ENCODE measurements around the gene UTP3.
"Not testable (repeated sequence)": the region's sequence is repeated elsewhere in the genome, so short reads cannot be mapped to it uniquely, and the experiment has no call there.

The UTP3 gene

DNA sequence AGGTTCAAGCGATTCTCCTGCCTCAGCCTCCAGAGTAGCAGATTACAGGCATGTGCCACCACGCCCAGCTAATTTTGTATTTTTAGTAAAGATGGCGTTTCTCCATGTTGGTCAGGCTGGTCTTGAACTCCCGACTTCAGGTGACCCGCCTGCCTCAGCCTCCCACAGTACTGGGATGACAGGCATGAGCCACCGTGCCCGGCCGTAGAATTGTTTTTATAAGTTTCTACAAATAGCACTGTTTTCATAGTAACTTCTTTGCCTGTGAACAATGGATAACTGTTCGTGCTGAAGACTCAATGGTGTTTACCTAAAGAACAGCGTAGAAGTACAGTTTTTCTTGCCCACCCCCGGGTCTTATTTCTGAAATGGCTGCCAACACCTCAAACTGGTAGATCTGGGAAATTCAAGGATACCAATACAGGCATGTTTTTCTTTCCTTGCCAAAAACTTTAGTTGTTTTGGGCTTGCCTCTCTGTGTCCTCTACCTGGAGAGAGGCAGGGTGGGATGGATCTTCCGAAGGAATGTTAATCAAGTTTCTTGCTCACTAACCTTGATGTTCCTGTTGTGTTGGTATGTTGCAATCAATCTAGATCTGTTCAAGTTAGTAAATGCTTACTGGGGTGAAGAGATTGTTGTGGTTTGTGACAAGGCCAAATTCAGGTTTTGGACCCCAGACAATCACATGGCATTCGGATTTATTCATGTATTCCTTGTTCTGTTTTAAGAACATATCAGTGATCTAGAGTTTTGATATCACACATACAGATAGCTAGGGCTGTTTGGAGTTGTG lies 30.7 kb downstream of the UTP3 start:
- DNase-seq = no peak

DNA sequence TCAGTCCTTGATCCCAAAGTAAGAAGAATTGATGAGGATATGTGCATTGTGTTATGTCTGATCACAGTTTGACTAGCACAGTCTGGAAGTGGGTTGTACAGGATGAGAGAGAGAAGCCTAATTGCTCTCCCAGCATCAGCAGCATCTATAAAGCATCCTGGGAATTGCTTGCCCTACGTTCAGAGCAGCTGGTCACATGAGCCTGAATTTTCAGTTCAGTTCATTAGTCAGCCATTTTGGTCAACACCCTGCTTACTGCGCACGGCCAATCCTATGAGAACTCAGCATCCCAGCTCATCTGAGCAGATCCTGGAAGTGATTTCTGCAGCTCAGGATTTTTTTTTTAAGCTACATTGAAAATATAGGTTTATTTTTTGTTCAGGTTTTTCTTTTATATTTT lies 33.4 kb downstream of the UTP3 start, which contains the start of gene RUFY3:
RUFY3 (plus strand) TSS at position 218 of the 400 bp plus-strand sequence. CDS start 610 bp downstream, outside the sequence.
- DNase-seq = no peak

DNA sequence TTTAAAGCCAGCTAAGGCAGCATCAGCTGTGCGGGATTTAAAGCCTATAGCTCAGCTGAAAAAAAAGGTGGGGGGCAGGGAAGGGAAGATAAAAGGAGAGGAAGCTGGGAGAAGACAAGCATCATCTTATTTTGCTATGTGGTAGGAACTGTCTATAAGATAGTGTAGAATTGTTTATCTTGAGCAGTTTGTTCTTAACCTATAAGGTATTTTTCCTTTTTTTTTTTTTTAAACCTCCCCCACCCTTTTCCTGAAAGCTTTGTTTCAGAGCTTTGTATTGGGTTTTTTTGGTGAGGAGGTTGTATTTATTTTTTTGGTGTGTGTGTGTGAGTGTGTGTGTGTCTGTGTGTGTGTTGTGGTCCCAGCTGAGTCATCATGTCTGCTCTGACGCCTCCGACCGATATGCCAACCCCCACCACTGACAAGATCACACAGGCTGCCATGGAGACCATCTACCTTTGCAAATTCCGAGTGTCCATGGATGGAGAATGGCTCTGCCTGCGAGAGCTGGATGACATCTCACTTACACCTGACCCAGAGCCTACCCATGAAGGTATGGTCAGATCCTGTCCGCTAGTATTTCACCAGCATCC lies 34.0 kb downstream of the UTP3 start:
- DNase-seq = no peak

DNA sequence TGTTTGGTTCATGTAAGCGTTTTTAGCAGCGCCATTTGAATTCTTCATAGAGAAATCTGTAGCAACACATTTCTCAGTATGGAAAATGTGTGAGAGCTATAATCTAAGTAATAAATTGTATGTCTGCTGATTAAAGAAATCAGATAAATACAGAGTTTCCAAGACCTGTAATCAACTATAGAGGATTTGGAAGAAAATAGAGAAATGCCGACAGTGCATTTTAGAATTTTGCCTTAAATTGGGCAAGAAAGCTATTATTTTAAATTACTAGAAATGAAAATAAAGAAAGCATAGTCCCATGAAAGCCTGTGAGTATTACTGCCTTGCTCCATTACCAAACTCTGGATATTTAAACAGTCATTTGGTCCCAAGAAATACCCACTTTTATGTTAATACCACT lies 36.1 kb downstream of the UTP3 start:
- DNase-seq = no peak

DNA sequence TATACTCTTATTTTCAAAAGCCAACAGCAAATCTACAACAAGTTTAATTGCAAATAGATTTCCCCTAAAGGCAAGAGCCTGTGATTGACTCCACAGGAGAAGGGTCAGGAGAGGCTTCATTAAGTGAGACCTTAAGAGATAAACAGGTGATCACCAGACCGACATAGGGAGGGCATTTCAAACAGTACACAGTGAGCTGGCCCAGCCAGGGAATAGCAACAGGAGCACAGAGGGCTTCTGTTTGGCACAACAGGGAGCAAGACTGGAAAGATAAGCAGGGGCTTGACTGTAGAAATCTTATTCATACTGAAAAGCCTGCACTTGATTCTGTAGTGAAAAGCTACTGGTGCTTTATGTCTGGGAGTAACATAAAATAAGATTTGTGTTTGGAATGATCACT lies 37.3 kb downstream of the UTP3 start:
- DNase-seq = no peak

DNA sequence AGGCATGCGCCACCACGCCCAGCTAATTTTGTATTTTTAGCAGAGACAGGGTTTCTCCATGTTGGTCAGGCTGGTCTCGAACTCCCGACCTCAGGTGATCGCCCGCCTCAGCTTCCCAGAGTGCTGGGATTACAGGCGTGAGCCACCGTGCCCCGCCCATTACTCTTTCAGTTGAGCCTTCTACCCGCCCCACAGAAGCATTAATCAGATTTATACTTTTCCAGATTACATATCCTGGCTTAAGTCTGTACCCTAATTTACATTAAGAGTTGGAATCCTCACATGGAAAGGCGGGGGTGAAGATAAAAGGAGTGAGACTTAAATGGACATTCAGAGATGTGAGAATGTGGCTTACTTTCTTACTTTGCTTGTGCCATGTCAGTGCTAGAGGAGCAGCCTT lies 38.2 kb downstream of the UTP3 start:
- DNase-seq = not testable (repeated sequence)

DNA sequence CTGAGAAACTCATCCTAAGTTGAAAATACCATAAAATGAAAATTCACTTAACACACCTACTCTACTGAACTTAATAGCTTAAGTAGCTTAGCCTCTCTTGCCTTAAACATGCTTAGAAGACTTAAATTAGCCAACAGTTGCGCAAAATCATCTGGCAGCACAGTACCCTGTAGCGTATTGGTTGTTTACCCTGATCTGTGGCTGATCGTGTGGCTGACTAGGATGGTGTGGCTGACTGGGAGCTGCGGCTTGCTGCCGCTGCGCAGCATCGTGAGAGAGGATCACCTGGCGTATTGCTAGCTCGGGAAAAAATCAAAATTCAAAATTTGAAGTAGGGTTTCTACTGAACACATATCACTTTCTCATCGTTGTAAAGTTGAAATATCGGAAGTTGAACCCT lies 39.8 kb downstream of the UTP3 start:
- DNase-seq = no peak

DNA sequence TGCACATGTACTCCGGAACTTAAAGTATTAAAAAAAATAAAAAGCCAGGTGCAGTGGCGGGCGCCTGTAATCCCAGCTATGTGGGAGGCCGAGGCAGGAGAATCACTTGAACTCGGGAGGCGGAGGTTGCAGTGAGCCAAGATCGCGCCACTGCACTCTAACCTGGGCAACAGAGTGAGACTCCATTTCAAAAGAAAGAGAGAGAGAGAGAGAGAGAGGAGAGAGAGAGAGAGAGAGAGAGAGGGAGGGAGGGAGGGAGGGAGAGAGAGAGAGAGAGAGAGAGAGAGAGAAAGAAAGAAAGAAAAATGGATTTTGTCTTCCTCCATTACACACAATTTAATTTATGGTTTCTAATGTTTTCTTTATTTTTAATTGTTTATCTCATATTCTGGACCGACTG lies 44.5 kb downstream of the UTP3 start:
- not testable (repeated sequence) for DNase-seq

DNA sequence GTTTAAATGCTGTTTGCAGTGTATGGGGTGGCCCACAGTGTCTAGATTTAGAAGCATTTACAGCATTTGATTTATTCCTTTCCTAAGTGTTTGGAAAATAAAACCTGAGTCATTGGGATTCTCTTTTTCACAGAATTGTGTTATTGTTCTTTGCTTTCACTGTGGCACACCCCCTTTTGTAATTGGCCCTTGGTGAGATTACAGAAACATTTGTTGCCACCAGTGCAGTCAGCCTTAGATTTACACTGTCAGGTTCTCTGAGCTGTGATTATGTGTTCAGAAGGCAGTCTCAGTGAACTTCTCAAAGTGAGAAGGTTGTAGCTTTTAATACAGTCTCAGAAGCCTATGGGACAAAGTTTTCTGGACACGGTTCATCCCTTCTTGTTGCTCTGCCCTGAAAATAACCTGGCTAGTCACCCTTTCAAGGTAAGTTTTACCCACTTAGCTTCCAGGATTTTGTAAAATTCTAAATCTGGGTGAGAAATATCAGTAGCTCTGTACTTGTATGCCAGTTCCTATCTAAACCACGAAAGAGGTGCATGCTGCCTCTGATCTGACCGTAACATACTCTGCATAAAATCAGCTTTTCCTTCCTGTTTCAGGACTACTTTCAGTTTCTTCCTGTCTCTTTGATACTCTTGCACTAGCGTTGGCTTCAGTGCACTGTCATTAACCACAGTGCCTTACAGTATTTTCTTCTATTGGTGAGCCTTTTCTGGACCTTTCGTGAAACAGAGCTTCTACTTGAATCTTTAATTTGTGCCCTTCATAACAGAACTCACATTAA lies 46.0 kb downstream of the UTP3 start:
- peak; percentile 78 to 80 for DNase-seq

DNA sequence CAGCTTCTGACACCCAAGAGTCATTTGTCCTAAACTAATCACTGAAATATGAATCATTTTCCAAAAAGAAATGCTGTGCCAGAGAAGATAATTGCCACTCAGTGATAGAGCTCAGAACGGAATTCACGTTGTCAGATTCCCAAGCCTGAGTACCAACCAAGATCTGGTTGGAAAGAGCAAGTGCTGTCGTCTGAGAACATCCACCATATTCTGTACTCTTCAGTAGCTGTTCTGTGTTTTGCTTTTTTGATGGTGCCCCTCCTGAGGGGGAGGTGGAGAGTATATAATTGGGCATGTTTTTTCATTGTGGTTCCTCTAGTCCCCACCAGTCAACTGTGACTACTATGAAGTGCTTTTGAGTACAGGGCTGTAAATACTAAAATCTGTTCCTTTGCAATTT lies 46.6 kb downstream of the UTP3 start:
- DNase-seq = no peak

DNA sequence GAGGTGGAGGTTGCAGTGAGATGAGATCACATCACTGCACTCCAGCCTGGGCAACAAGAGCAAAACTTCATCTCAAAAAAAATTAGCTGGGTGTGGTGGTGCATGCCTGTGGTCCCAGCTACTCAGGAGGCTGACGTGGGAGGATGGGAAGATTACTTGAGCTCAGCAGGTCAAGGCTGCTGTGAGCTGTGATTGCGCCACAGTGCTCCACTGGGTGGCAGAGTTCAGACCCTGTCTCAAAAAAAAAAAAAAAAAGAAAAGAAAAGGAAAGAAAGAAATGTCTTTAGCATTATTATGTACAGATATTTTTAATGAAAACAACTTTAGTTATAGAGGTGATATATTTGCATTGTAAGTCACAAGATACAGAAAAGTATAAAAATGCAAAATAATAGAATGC lies 47.6 kb downstream of the UTP3 start:
- not testable (repeated sequence) for DNase-seq

DNA sequence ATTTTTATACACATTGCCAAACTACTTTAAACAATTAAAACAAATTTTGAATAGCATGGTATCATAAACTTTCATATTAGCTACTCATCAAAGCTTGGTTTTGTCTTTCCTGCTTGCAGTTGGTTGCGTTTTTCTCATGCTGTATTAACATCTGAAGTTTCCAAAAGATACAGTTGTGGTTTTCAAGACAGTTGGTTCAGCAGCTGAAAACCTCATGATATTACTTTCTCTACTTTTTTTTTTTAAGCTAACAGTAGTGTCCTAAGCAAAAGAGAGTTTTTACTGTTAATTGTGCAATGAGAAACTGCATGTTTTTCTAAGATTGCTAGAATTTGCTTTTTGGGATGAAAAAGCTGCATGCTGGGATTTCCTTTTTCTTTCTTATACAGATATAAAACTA lies 48.7 kb downstream of the UTP3 start:
- no peak for DNase-seq

DNA sequence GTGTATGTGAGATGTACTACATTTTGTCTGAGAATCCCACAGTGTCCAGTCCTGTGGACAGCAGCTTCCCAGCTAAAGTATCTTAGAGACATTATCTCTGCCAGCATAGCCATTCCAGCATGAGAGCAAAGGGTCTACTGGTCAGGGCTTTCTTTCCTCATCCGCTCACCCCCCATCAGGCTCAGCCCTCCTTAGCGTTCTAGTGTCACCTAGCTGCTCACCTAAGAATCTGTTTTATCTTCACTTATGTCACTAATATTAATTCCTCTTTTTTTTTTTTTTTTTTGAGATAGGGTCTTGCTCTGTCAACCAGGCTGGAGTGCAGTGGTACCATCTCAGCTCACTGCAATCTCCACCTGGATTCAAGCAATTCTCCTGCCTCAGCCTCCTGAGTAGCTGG lies 49.1 kb downstream of the UTP3 start:
- DNase-seq = no peak

DNA sequence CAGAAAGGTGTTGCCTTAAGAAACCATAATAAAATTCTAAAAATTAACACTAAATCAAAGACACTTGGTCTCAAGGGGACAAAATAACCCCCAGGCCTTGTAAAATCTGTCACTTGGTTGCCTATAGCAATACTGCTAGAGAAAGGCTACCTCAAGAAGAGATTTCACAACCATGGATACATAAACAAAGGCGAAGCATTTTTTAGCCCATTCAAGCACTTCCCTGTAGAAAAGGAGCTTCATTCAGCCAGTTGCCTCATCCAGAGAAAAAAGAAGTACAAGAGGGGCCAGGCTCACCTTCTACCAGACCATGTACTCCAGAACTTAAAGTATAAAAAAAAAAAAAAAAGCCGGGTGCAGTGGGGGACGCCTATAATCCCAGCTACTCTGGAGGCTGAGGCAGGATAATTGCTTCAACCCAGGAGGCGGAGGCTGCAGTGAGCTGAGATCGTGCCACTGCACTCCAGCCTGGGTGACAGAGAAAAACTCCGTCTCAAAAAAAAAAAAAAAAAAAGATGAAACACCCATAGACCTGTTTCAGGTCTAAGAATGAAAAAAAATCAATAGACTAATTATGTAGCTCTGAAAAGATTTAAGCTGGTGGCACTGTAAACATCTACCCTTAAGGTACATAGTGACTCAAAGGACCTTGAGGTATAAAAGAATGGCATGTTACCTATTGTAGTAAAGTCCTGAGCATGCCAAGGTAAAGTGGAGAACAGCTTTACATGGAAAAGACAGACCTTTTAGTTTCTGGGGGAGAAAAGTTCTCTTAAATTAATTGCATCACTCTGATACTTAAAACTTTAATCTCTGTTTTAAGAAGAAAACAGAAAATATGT lies 51.4 kb downstream of the UTP3 start:
- peak in 1 of 2 donors; percentile 33 for DNase-seq
